Suprapubic skin (tissue), 4 donors: ENCODE measurements around the gene HSPG2.

ENCODE experiments used
- EP300 ChIP-seq: sonication (generic); formaldehyde crosslinking; IDR thresholded peaks from one replicate; pipeline ENCODE4 v1.6.1; 2017; ENCODE audit warnings: antibody characterized with exemption
- POLR2A ChIP-seq, 2 donors: fragments of 450-650 bp; IDR thresholded peaks; one replicate each; pipeline ENCODE4 v1.6.1; 2017; ENCODE audit warnings: antibody characterized with exemption in 2 of 2, mild to moderate bottlenecking in 2 of 2, moderate library complexity in 2 of 2
- POLR2AphosphoS5 ChIP-seq, 3 donors: sonication (generic); formaldehyde crosslinking; IDR thresholded peaks; one replicate each; pipeline ENCODE4 v1.6.1; 2017; ENCODE audit warnings: antibody characterized with exemption in 3 of 3
- TF ChIP-seq, protein P1 (sequence below), 2 donors: fragments of 200-600 bp in 1 of 2; fragments of 450-650 bp in 1 of 2; sonication (generic) in 1 of 2; IDR thresholded peaks; one replicate each; pipeline ENCODE4 v1.5.1; 2016 to 2019; ENCODE audit warnings: antibody characterized with exemption in 2 of 2, mild to moderate bottlenecking in 1 of 2, moderate library complexity in 1 of 2

DNA sequence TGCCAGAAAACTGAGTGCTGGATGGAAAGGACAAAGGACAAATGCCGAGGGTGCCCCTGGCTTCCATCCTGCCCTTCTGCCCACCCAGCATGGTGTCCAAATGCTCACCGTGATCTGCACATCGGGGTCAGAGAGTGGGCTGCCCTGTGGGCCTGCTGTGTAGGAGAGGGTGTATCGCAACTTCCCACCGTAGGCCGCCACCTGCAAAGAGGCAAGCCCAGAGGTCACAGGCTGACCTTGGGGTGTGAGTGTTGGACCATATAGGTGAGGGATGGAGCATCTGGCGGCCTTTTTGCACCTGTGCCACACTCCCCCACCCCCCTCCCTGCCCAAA is 71.5 kb downstream of the HSPG2 start:
- TF ChIP-seq, protein P1, sequence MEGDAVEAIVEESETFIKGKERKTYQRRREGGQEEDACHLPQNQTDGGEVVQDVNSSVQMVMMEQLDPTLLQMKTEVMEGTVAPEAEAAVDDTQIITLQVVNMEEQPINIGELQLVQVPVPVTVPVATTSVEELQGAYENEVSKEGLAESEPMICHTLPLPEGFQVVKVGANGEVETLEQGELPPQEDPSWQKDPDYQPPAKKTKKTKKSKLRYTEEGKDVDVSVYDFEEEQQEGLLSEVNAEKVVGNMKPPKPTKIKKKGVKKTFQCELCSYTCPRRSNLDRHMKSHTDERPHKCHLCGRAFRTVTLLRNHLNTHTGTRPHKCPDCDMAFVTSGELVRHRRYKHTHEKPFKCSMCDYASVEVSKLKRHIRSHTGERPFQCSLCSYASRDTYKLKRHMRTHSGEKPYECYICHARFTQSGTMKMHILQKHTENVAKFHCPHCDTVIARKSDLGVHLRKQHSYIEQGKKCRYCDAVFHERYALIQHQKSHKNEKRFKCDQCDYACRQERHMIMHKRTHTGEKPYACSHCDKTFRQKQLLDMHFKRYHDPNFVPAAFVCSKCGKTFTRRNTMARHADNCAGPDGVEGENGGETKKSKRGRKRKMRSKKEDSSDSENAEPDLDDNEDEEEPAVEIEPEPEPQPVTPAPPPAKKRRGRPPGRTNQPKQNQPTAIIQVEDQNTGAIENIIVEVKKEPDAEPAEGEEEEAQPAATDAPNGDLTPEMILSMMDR (IDR thresholded peaks at IDR 0.05) = no peak
- TF ChIP-seq POLR2AphosphoS5 (IDR thresholded peaks at IDR 0.05) (no peak), POLR2A (IDR thresholded peaks at IDR 0.05) (no peak), EP300 (no peak)
